Measurements from ENCODE around the gene ECSIT.
A peak's percentile ranks its signal among the peaks of the same experiment; 100 is the strongest.

DNA sequence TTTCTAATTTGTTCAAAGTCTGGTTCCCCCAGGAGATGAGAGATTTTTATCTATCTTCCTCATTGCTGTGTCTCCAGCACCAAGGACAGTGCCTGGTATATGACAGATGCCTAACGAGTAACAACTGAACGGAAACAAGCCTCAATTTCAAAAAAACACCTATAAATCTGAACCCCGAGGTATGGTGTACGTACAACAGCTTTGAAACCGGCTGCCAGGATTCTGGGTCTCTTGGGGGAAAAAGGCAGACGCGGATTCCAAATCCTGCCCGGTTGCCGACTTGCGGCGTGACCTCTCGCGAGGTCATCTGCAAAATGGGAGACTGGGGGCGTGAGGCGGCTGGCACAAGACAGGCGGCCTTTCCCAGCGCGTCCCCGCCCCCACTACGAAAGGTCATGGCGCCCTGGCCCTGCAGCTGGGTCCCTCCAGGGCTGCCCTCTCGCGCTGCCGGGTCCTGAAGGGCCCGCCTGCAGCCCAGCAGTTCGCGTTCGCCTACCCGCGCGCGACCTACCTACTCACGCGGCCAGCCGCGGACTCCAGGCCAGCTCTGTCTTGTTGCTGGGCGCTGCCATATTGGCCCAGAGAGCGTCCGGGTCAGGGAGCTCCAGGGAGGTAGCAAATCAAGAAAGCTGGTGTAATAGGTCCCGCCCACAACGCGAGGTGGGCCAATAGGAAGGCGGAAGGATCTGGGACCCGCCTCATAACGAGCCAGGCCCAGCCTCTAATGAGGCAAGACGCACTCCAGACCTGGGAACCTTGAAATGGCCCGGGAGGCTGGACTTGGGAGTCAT, at the start of gene ECSIT:
- TF ChIP-seq CTCF (IDR thresholded peaks at IDR 0.05) (no peak), ZNF232 (CRISPR knock-in tag; IDR thresholded peaks at IDR 0.05) (no peak), GTF2I (CRISPR knock-in tag; conservative IDR thresholded peaks at IDR 0.05) (no peak), SMAD3 (CRISPR knock-in tag; IDR thresholded peaks at IDR 0.05; ENCODE audit: borderline replicate concordance) (no peak), NFATC4 (CRISPR knock-in tag; IDR thresholded peaks at IDR 0.05) (no peak), ESRRA (CRISPR knock-in tag; IDR thresholded peaks at IDR 0.05; ENCODE audit: borderline replicate concordance) (peak; percentile 76), JUN (CRISPR knock-in tag; IDR thresholded peaks at IDR 0.05) (no peak), SP1 (CRISPR knock-in tag; conservative IDR thresholded peaks at IDR 0.05) (peak; percentile 77), KAT7 (CRISPR knock-in tag; IDR thresholded peaks at IDR 0.05; ENCODE audit: borderline replicate concordance) (0 out of 2 replicates have a peak, but pooled peaks have one; percentile 62)
